ENCODE measurements around the gene TCEANC. TPM values are rescaled to one million over a fixed set of nuclear protein-coding genes. Genes with fewer than 3 reads are reported as not detected.

Gene TCEANC
- total RNA-seq, 1 experiment from 2014 or later = 3.1 TPM

DNA sequence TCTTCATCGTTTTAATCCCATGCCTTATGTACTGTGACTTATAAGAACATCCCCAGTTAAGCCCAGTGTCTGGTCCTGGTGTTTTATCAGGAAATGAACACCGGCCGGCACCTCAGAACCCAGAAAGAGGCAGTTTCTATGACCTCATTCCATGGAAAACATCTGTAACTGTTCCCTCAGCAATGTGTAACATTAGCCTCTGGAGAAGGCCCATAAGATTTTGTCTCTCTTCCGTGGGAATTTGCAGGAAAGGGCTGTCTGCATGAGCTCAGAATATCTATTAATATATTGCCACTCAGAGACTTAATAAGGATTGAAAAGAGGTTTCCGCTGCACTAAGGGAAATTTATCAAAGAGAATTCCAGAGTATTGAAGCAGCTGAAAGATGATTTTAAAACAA is 3.1 kb upstream of the TCEANC start:
- H3K27me3 Mint-ChIP-seq (ENCODE audit: low read depth) = no peaks in the 10 kb centered on the region; the same call in 1 of the 2 replicates
- H3K36me3 Mint-ChIP-seq (ENCODE audit: insufficient read depth in 1 of 3, low read depth in 3 of 3) = no peaks in the 10 kb centered on the region; a peak in 2 of 7 replicates
- Histone ChIP-seq H2BK20ac (ENCODE audit: low read depth, low read length, poor library complexity, severe bottlenecking) (no peak overlapping the region), H4K20me1 (ENCODE audit: control insufficient read depth, insufficient read depth, insufficient read length) (no peaks in the 10 kb centered on the region), H2BK120ac (ENCODE audit: low read depth, low read length, poor library complexity, severe bottlenecking) (no peak overlapping the region), H4K5ac (ENCODE audit: insufficient read length, low read depth, low read length) (no peak overlapping the region), H2AK5ac (ENCODE audit: insufficient read length, low read length) (no peak overlapping the region), H2AFZ (ENCODE audit: low read length) (no peak overlapping the region), H3K4me1 (ENCODE audit: insufficient read depth, low read length) (no peaks in the 10 kb centered on the region; the same call in 1 of the 2 replicates), H3K27ac (ENCODE audit: insufficient read length, low read depth, low read length) (no peak overlapping the region), H4K8ac (replicated peaks; ENCODE audit: insufficient read length, low read depth, low read length) (no peak overlapping the region), H2BK15ac (ENCODE audit: low read depth, low read length) (no peak overlapping the region), H3K79me1 (ENCODE audit: insufficient read depth, low read depth, low read length, poor library complexity, severe bottlenecking) (no peaks in the 10 kb centered on the region), H3K18ac (ENCODE audit: insufficient read length, low read depth, low read length) (no peak overlapping the region), H3K79me2 (ENCODE audit: insufficient read depth, low read length) (no peaks in the 10 kb centered on the region), H3K23ac (ENCODE audit: insufficient read length, low read depth, low read length) (no peak overlapping the region), H3K56ac (ENCODE audit: insufficient read length, low read depth, low read length) (no peak overlapping the region), H3K9me3 (ENCODE audit: control insufficient read depth, low read depth, low read length) (no peaks in the 10 kb centered on the region), H3K9ac (ENCODE audit: extremely low read depth, insufficient read length, low read length) (no peak overlapping the region), H3K4ac (ENCODE audit: low read depth, low read length) (no peak overlapping the region), H2BK12ac (ENCODE audit: insufficient read length, low read depth, low read length) (no peak overlapping the region), H3K27me3 (ENCODE audit: insufficient read depth, low read length) (no peaks in the 10 kb centered on the region), H3K4me2 (ENCODE audit: insufficient read depth, insufficient read length, low read length) (no peak overlapping the region), H2BK5ac (ENCODE audit: insufficient read length, low read length) (no peak overlapping the region), H3K23me2 (ENCODE audit: insufficient read length, low read depth, low read length, poor library complexity, severe bottlenecking) (no peaks in the 10 kb centered on the region), H3T11ph (ENCODE audit: low read length) (no peak overlapping the region), H3K14ac (ENCODE audit: insufficient read depth, low read length) (no peak overlapping the region), H4K91ac (ENCODE audit: insufficient read length, low read depth, low read length) (no peak overlapping the region)
- WGBS (ENCODE audit: extremely low coverage, insufficient read length, low lambda C conversion rate) = no CpG with 5 or more reads among the region's 5 CpGs
- H3K4me1 Mint-ChIP-seq = peaks cover 9 to 10% of the 10 kb centered on the region in 2 experiments; a peak in 3 of 4 replicates
- peaks cover 38 to 47% of the 10 kb centered on the region in 2 experiments for H3K9me3 Mint-ChIP-seq
- no peak overlapping the region for H3K4me3 Mint-ChIP-seq
- no peak for TF ChIP-seq CTCF (conservative IDR thresholded peaks at IDR 0.05)
- H3K27ac Mint-ChIP-seq = no peak overlapping the region
- no peak for DNase-seq

All from H9 (cell line).